ENCODE data around the gene HEATR5B.

DNA sequence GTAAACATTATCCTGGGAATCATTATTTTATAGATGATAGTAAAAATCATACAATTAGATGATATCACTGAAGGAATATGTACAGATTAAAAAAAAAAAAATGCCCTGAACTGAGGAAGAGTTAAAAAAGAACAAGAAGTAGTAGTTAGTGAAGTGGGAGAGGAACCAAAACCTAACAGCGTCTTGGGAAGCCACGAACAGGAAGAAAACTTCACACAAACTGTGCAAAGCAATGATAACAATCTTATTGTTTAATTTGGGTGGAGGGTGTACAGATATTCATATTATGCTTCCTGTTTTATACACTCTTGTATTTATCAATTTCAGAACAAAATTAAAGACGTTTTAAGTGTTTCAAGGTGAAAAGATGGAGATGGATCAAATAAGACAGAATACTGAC is 3.5 kb downstream of the HEATR5B start:
- TF ChIP-seq, protein P1, sequence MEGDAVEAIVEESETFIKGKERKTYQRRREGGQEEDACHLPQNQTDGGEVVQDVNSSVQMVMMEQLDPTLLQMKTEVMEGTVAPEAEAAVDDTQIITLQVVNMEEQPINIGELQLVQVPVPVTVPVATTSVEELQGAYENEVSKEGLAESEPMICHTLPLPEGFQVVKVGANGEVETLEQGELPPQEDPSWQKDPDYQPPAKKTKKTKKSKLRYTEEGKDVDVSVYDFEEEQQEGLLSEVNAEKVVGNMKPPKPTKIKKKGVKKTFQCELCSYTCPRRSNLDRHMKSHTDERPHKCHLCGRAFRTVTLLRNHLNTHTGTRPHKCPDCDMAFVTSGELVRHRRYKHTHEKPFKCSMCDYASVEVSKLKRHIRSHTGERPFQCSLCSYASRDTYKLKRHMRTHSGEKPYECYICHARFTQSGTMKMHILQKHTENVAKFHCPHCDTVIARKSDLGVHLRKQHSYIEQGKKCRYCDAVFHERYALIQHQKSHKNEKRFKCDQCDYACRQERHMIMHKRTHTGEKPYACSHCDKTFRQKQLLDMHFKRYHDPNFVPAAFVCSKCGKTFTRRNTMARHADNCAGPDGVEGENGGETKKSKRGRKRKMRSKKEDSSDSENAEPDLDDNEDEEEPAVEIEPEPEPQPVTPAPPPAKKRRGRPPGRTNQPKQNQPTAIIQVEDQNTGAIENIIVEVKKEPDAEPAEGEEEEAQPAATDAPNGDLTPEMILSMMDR (IDR thresholded peaks at IDR 0.05; ENCODE audit: low read depth, low read length, poor library complexity, severe bottlenecking): no peak
- TF ChIP-seq EZH2phosphoT487 (IDR thresholded peaks at IDR 0.05; ENCODE audit: borderline replicate concordance, low read length): no peak
